IPS-18c (cell line): ENCODE results near the gene SAMD7.

ENCODE experiments used
- H3K4me3 ChIP-seq: 2 replicates; pipeline ENCODE4 v1.7.0; 2013; ENCODE audit warnings: low read depth, mild to moderate bottlenecking, low read length, moderate library complexity; ENCODE audit not compliant: insufficient read depth
- H3K9me3 ChIP-seq: one replicate; pipeline ENCODE4 v1.6.1; 2013; ENCODE audit warnings: mild to moderate bottlenecking, low read length, moderate library complexity; ENCODE audit not compliant: control insufficient read depth, insufficient read depth

The SAMD7 gene

DNA sequence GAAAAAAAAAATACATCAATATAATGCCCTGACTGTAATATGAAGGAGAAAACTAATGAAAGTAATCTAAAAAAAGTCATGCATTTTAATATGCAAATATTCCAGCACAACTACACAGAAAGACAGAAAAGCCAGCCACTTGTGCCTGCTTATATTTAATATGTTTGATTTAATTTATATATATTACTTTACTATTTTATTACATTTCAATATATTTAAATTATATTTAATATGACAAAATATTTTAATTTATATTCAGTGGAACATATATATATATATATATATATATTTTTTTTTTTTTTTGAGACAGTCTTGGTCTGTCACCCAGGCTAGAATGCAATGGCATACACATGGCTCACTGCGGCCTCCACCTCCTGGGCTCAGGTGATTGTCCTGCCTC, 14.1 kb upstream of the SAMD7 start:
- no peaks in the 10 kb centered on the region for H3K9me3 ChIP-seq
- H3K4me3 ChIP-seq = no peak overlapping the region

DNA sequence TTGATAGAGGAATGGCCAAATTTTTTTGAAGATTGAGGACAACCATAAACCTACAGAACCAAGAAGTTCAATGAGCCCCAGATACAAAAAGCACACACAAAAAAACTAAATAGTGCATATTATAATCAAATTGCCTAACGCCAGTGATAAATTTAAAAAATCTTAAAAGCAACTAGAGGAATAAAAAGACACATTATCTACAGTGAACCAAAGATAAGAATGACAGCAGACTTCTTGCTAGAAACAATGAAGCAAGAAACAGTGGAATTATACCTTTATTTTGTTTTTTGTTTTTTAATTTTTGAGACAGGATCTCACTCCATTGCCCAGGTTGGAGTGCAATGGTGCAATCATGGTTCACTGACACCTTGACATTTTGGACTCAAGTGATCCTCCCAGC, 9.9 kb upstream of the SAMD7 start:
- Histone ChIP-seq H3K9me3 (no peaks in the 10 kb centered on the region), H3K4me3 (no peak overlapping the region)

DNA sequence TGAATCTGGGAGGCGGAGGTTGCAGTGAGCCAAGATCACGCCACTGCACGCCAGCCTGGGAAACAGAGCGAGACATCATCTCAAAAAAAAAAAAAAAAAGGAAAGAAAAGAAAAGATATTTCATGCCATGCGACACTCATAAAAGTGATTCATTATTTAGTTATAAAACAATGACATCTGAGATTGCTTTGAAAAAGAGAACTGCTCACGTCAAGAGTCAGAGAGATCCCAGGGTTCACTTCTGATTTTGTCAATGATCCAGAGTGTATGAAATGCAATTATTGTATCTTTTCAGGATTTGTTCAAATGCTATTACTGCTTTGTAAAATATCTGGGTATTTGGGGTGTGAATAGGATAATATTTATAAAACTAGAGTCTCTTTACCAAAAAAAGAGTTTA, 6.0 kb upstream of the SAMD7 start:
- Histone ChIP-seq H3K9me3 (no peaks in the 10 kb centered on the region), H3K4me3 (no peak overlapping the region)

DNA sequence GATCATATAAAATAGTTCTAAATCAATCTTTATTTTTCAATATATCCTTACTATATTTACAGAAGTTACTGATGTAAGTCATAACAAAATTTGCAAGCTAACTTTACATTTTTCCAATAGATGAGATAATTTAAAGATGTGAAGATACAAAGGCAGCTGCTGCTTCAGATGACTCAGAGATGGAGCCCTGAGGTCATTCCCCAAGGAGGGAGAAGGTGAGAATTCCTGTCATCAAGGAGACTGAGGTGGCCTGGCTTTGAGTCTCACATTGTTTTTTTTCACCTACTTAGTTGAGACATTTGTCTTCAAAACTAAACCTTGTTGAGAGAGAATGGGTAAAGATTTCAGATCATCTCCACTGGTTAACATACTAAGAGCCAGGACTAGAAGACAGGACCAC, 3.9 kb upstream of the SAMD7 start:
- H3K4me3 ChIP-seq = no peak overlapping the region
- H3K9me3 ChIP-seq = no peaks in the 10 kb centered on the region

DNA sequence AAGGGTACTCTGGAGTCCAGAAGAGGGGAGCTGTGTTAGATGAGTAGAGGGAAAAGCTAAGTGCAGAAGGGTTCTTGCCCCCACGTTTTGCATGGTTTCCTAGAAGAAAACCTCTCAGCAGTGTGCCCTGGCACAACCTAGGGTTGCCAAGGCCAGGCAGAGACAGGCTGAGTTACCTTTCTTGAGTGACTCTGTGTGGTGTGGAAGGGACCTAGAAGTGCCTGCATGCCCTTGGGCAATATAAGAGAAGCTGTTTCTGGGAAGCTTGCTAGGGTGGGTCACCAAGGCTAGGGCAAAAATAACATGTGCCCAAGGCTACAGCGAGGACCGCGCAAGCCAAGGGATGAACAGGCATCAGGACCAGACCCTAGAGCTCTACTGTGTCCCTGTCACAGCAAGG, 3.4 kb upstream of the SAMD7 start:
- no peak overlapping the region for H3K4me3 ChIP-seq
- H3K9me3 ChIP-seq = no peaks in the 10 kb centered on the region

DNA sequence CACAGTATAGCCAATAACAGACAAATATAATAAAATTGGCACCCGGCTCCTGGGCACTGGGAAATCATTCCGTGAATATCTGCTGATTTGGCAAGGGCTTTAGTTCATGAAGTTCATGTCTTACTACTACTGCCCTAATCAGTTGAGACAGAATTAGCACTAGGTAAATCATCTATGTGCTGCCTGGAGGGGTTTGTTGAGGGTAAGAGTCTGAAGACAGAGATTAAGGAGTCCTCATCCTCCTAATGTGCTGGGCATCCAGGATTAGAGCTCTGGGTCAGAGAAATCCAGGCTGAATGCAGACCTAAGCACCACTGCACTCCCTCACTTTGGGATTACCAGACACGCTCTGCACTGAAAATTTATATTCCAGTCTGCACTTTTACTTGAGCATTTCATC, 2.0 kb downstream of the SAMD7 start:
- H3K9me3 ChIP-seq = peaks cover 3% of the 10 kb centered on the region
- H3K4me3 ChIP-seq = no peak overlapping the region

DNA sequence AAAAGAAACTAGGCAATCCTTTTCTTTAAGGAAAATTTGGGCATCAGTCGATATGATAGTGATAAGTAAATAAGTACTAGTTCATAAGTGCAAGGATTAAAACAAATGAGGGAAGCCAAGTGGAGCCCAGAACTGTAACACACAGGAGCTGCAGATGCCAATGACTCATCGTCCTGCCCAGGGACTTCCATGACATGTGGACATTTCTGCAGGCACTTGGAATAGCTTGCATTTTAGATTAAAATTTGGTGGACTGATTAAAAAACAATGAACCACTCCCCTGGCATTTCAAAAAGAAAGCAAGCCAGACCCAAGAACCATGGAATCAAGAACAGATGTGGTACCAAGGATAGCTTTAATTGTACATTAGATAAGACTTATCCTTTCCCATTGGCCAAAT, 2.9 kb downstream of the SAMD7 start:
- H3K9me3 ChIP-seq = peaks cover 3% of the 10 kb centered on the region
- H3K4me3 ChIP-seq = no peak overlapping the region

DNA sequence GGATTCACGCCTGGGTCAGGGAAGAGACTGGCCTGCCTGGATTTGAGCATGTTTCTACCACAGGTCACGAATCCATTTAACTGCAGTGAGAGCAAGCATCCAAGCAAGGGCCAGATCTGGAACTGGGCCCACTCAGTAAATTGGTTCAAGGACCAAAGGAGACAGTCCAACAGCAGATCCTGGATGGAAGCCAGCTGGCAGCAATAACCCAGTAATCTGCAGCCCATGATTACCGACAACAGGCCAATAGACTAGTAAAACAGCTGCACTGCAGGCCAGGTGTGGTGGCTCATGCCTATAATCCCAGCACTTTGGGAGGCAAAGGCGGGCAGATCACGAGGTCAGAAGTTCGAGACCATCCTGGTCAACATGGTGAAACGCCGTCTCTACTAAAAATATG, 11.8 kb downstream of the SAMD7 start:
- no peak overlapping the region for H3K4me3 ChIP-seq
- no peaks in the 10 kb centered on the region for H3K9me3 ChIP-seq

DNA sequence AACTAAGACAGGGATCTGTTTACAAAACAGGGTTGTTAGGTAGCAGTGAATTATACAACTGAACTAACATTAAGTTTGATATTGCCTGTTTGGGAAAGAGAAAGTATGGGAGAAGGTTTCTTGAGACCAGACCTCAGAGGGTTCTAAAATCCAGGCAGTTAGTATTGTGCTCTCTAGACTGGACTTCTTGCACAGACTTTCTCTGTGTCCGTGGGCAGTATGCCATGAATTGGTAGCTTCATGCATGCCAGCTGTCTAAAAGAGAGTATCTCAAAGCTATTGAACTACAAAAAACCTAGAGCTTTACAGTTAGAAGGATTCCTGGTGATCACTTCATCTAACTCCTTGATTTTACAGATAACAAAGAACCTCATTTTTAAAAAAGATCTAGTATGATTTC, 12.5 kb downstream of the SAMD7 start:
- H3K4me3 ChIP-seq = no peak overlapping the region
- no peaks in the 10 kb centered on the region for H3K9me3 ChIP-seq

DNA sequence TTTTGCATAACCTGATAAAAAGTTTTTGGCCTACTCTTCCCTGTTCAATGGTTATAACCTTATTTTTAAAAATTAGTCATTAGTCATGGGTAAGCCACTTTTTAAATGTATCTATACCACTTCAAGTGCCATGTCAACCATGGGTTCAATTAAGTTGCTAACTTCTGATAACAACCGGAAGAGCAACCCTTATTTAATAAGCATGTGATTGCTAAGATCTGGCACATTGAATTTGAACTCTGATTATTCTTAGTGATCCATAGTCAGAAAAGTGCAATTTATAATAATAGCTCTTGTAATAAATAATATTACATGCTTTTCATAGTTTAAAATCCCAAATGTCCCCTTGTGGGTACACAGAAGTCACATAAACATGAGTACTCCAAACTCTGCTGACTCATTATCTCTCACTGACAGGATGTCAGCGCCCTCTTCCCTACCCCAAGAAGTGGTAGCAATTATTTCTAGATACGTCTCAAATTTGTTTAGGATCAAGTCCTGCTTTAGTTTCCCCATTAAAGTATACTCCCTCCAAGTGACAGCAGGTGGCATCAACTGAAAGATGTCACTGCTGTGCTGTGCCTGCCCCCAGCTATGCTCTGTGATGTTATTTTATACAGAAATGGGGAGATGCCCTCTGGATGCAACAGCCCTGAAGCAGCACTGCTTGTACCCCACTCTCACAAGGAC, 18.6 kb downstream of the SAMD7 start:
- H3K4me3 ChIP-seq = no peak overlapping the region
- no peaks in the 10 kb centered on the region for H3K9me3 ChIP-seq

DNA sequence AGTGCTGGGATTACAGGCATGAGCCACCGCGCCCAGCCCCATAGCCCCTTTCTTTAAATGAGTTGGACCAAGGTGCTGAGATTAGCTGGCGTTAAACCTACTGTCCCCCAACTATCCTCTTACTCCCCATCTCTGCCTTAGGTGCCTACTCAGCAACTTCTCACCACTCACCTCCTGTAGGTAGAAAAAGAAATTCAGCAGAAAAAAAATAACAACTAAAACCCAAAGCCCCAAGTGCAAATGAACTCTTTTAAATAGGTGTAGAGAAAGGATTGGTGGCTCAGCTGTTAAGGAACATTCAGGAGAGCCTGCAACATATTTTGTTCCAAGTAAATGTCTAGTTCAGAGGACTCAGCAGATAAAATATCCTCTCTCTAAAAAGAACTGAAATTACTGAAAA, 19.5 kb downstream of the SAMD7 start:
- Histone ChIP-seq H3K4me3 (no peak overlapping the region), H3K9me3 (no peaks in the 10 kb centered on the region)

DNA sequence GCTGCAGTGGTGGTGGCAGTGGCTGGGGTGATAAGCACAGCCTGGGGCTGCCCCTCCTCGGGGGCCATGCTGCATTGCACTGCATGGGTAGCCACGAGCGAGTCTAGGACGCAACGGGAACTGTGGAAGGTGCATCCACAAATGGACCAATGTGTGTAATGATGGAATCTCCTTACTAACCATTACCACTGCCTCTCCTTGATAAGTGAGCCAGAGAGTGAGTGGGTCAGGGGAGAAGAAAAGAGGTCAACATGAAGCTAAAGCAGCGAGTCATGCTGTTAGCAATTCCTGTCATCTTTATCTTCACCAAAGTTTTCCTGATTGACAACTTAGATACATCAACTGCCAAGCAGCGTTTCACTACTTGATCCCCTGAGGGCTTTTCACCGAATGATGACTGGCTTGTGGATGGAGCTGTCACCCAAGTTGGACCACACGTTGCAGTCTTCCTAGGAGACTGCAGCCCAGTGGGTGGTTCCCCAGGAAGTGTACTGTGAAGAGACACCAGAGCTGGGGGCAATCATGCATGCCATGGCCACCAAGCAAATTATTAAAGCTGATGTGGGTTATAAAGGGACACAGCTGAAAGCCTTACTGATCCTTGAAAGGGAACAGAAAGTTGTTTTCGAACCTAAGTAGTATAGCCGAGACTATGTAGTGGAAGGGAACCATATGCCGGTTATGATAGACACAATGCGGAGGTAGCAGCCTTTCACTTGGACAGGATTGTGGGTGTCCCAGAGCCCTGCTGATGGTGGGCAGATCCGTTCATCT, 20.6 kb downstream of the SAMD7 start:
- Histone ChIP-seq H3K4me3 (no peak overlapping the region), H3K9me3 (no peaks in the 10 kb centered on the region)

DNA sequence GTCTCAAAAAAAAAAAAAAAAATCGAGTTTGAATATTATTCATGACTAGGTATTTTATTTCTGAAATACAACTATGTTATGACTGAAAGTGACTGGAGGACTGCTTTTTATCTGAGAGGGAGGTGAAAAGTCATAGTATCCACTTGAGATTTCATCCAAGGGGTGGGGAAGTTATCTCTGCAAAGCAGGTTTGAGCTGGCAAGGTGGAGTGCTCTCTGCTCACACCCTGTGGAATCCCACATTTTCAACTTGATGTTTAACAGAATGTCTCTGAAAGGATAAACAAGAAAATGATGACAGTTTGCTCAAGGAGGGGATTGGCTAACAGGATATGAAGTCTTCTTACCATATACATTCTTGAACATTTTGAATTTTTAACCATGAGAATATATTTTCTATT, 27.9 kb downstream of the SAMD7 start:
- no peaks in the 10 kb centered on the region for H3K9me3 ChIP-seq
- no peak overlapping the region for H3K4me3 ChIP-seq

DNA sequence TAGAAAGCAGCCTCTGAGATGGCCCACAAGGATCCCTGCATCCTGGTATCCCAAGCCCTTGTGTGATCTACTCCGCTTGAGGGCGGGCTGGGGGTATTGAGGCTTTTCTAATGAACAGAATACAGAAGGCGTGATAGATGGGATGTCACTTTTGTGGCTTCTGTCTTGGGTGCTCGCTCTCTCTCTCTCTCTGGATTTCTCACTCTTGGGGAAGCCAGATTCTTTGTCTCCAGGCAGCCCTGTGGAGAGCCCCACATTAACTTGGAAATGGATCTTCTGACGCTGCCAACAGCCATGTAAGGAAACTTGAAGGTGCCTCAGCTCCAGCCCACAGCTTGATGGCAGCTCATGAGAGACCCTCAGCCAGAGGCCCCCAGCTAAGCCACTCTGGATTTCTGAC, 28.4 kb downstream of the SAMD7 start:
- Histone ChIP-seq H3K9me3 (no peaks in the 10 kb centered on the region), H3K4me3 (no peak overlapping the region)

DNA sequence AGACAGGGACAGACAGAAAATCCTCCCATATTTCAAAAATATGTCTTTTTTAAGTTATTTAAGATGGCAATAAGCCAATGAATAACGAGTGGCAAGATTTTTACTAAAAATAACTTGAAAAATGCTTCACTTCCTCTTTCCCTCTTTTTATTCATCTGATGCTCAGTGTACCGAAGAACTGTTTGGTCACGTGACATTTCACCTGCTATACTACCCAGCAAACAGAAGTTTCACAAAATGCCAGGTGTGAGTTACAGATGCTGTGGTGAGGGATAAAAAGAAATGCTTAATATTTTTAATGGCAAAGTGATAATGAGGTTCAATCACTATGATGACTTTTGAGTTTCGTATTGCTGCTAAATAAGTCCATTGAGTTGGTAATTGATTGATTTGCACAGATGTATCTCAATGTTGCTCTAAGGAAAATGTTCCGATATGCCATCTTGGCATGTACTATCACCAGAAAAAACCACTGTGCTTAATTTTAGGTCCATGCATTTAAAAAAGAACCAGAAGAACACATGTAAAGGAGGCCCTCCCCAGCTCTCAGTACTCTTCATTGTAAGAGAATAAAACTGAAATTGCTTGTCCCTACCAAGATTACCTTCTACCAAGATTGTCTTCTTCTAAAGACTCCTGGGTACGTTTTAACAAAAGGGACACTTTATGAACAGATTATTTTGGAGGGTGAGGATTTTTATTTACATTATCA, 29.3 kb downstream of the SAMD7 start:
- H3K4me3 ChIP-seq = no peak overlapping the region
- no peaks in the 10 kb centered on the region for H3K9me3 ChIP-seq

DNA sequence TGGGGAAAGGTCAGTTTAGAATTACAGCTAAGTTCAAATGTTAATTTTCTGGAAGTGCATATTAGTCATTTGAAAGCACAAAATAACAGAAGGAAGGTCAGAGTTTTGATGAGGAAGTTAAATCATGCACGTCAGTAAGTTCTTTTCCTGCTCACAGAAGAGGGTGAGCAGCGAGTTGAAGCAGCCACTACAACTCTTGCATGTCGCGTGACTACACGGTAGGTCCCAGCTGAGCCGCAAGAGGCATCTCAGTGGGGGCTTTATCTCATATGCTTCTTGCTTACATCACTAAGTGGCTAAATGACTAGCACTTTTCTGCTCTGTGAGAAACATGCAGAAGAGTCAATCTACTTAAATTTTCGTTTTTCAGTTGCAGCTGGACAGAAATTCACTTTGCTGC, 33.9 kb downstream of the SAMD7 start:
- H3K4me3 ChIP-seq = no peak overlapping the region
- H3K9me3 ChIP-seq = no peaks in the 10 kb centered on the region

DNA sequence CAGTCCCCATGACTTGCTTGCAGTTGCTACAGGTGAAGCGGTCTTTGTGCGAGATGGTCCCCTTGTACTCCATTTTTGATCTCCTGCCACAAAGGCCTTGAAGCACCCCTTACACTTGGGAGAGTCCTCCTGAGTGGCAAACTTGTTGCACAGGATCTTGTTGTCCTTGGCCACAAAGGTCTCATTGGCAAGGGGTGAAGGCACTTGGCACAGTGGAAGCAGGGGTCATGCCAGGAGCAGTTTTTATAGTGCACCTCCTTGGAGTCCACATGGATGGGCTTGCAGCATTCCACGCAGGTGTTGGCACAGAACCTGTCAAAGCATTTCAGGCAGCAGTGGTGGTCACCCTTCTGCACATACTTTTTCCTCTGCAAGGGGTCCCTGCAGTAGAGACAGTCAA, 35.0 kb downstream of the SAMD7 start:
- H3K9me3 ChIP-seq = no peaks in the 10 kb centered on the region
- no peak overlapping the region for H3K4me3 ChIP-seq
